Gastrocnemius medialis (tissue), 4 donors: Measurements from ENCODE around the gene ZNF326.

Experiments
- CTCF ChIP-seq, 5 experiments: fragments of 450-650 bp in 3 of 5; fragments of 200-600 bp in 2 of 5; sonication (generic) in 2 of 5; IDR thresholded peaks in 4 of 5; conservative IDR thresholded peaks in 1 of 5; 1 replicate in 4 of 5; 2 replicates in 1 of 5; pipeline ENCODE4 v1.5.1; 2016 to 2019; ENCODE audit warnings: antibody characterized with exemption in 5 of 5, mild to moderate bottlenecking in 3 of 5, moderate library complexity in 3 of 5
- POLR2A ChIP-seq, 2 donors: fragments of 450-650 bp; IDR thresholded peaks; one replicate each; pipeline ENCODE4 v1.6.1; 2017; ENCODE audit warnings: antibody characterized with exemption in 2 of 2, mild to moderate bottlenecking in 2 of 2, moderate library complexity in 2 of 2

GRCh38 chr1:89955311-89956205, 39.4 kb upstream of the ZNF326 start:
- TF ChIP-seq CTCF (IDR thresholded peaks at IDR 0.05 in 4 of 5, conservative IDR thresholded peaks at IDR 0.05 in 1 of 5) = no peak
- TF ChIP-seq POLR2A (IDR thresholded peaks at IDR 0.05) = no peak
